ENCODE results near the gene RBMS1. TPM values are rescaled to one million over a fixed set of nuclear protein-coding genes. Genes with fewer than 3 reads are reported as not detected.

RBMS1 gene
- total RNA-seq, 4 donors from 2014 or later: 13.0 to 24.5 (median 14.1) TPM

- DNase-seq (no peak), ATAC-seq (no peak)
- H3K4me1 ChIP-seq: peaks cover 49 to 77% of the 10 kb centered on the region in 2 donors
- in situ Hi-C loops (cut with MboI; ENCODE audit: low sequenced_read_pairs in 4 of 4): no loop called here
- H3K27me3 ChIP-seq: no peaks in the 10 kb centered on the region
- intact Hi-C loops (cut with DNase I; ENCODE audit: low total_unique reads): no loop called here
- TF ChIP-seq, protein P1, sequence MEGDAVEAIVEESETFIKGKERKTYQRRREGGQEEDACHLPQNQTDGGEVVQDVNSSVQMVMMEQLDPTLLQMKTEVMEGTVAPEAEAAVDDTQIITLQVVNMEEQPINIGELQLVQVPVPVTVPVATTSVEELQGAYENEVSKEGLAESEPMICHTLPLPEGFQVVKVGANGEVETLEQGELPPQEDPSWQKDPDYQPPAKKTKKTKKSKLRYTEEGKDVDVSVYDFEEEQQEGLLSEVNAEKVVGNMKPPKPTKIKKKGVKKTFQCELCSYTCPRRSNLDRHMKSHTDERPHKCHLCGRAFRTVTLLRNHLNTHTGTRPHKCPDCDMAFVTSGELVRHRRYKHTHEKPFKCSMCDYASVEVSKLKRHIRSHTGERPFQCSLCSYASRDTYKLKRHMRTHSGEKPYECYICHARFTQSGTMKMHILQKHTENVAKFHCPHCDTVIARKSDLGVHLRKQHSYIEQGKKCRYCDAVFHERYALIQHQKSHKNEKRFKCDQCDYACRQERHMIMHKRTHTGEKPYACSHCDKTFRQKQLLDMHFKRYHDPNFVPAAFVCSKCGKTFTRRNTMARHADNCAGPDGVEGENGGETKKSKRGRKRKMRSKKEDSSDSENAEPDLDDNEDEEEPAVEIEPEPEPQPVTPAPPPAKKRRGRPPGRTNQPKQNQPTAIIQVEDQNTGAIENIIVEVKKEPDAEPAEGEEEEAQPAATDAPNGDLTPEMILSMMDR (IDR thresholded peaks at IDR 0.05 in 4 of 5, conservative IDR thresholded peaks at IDR 0.05 in 1 of 5): no peak
- TF ChIP-seq POLR2A (IDR thresholded peaks at IDR 0.05): no peak
- H3K36me3 ChIP-seq: peaks cover 0 to 1% of the 10 kb centered on the region in 2 donors
- H3K27ac ChIP-seq: peak overlapping the region in 2 of 4 donors; percentile 5 to 19
- H3K4me3 ChIP-seq: no peak overlapping the region
- no peaks in the 10 kb centered on the region for H3K9me3 ChIP-seq
These were observed 201.4 kb downstream of the RBMS1 start for GRCh38 chr2:160292225-160292624.

DNA sequence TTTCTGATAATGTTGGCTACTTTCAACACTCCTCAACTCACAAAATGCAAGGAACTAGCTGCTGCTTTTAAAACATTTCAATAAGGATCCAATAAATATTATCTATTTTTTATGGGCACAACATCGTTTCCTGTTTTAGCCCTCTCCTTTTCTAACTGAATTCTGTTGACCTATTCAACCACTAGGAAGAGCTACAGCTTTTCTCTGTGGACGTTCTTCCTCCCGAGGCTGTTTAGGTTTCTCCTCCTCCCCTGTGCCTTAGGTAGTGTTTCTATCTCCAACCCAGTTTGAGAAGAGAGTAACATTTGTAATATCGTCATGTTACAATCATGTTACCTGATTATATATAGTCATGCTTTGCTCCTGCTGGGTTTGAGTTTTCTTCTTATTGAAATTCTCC, 202.2 kb downstream of the RBMS1 start:
- Histone ChIP-seq H3K27ac (peak overlapping the region; percentile 1 to 10 (median 6)), H3K9me3 (no peaks in the 10 kb centered on the region), H3K4me1 (peaks cover 53 to 80% of the 10 kb centered on the region in 2 donors), H3K4me3 (no peak overlapping the region), H3K27me3 (no peaks in the 10 kb centered on the region), H3K36me3 (peaks cover 0 to 4% of the 10 kb centered on the region in 2 donors)
- no peak for DNase-seq
- in situ Hi-C loops (cut with MboI; ENCODE audit: low sequenced_read_pairs in 4 of 4) (no loop called here), intact Hi-C loops (cut with DNase I; ENCODE audit: low total_unique reads) (no loop called here)
- no peak for TF ChIP-seq POLR2A (IDR thresholded peaks at IDR 0.05)
- TF ChIP-seq, protein P1 (IDR thresholded peaks at IDR 0.05 in 4 of 5, conservative IDR thresholded peaks at IDR 0.05 in 1 of 5): peak in 2 of 5 experiments; percentile 32 to 35
- ATAC-seq: peak; percentile 49 to 58

- Histone ChIP-seq H3K27ac (peak overlapping the region in 1 of 4 donors; percentile 10), H3K27me3 (no peaks in the 10 kb centered on the region), H3K4me1 (peaks cover 53 to 72% of the 10 kb centered on the region in 2 donors), H3K36me3 (peaks cover 0 to 5% of the 10 kb centered on the region in 2 donors), H3K4me3 (no peak overlapping the region), H3K9me3 (no peaks in the 10 kb centered on the region)
- DNase-seq (no peak), ATAC-seq (no peak)
- TF ChIP-seq, protein P1 (IDR thresholded peaks at IDR 0.05 in 4 of 5, conservative IDR thresholded peaks at IDR 0.05 in 1 of 5): no peak
- no peak for TF ChIP-seq POLR2A (IDR thresholded peaks at IDR 0.05)
- in situ Hi-C loops (cut with MboI; ENCODE audit: low sequenced_read_pairs in 4 of 4) (no loop called here), intact Hi-C loops (cut with DNase I; ENCODE audit: low total_unique reads) (no loop called here)
These were observed 203.0 kb downstream of the RBMS1 start for GRCh38 chr2:160290598-160290997.

- H3K27ac ChIP-seq: no peak overlapping the region
- peaks cover 0 to 11% of the 10 kb centered on the region in 2 donors for H3K36me3 ChIP-seq
- H3K4me3 ChIP-seq: no peak overlapping the region
- intact Hi-C loops (cut with DNase I; ENCODE audit: low total_unique reads): no loop called here
- no peak for ATAC-seq
- no peaks in the 10 kb centered on the region for H3K27me3 ChIP-seq
- in situ Hi-C loops (cut with MboI; ENCODE audit: low sequenced_read_pairs in 4 of 4): no loop called here
- DNase-seq: no peak
- peaks cover 53 to 66% of the 10 kb centered on the region in 2 donors for H3K4me1 ChIP-seq
- H3K9me3 ChIP-seq: no peaks in the 10 kb centered on the region
- TF ChIP-seq POLR2A (IDR thresholded peaks at IDR 0.05): no peak
- TF ChIP-seq, protein P1 (IDR thresholded peaks at IDR 0.05 in 4 of 5, conservative IDR thresholded peaks at IDR 0.05 in 1 of 5): no peak
These were observed 203.8 kb downstream of the RBMS1 start for GRCh38 chr2:160289831-160290230.

GRCh38 chr2:160289126-160289525, 204.5 kb downstream of the RBMS1 start:
- Histone ChIP-seq H3K27ac (peak overlapping the region in 1 of 4 donors; percentile 11), H3K4me1 (peaks cover 53 to 60% of the 10 kb centered on the region in 2 donors), H3K9me3 (no peaks in the 10 kb centered on the region), H3K27me3 (no peaks in the 10 kb centered on the region), H3K4me3 (no peak overlapping the region), H3K36me3 (peaks cover 0 to 18% of the 10 kb centered on the region in 2 donors)
- intact Hi-C loops (cut with DNase I; ENCODE audit: low total_unique reads) (no loop called here), in situ Hi-C loops (cut with MboI; ENCODE audit: low sequenced_read_pairs in 4 of 4) (no loop called here)
- DNase-seq (no peak), ATAC-seq (no peak)
- TF ChIP-seq POLR2A (IDR thresholded peaks at IDR 0.05): no peak
- TF ChIP-seq, protein P1 (IDR thresholded peaks at IDR 0.05 in 4 of 5, conservative IDR thresholded peaks at IDR 0.05 in 1 of 5): no peak
